ELR (cell line): ENCODE results near the gene METTL14.

Experiments used
- DNase-seq: peaks from one replicate; pipeline ENCODE4 v3.0.0-alpha.2; 2015; ENCODE audit warnings: low read depth

The METTL14 gene

GRCh38 chr4:118759481-118759880 lies 74.3 kb downstream of the METTL14 start:
- no peak for DNase-seq

GRCh38 chr4:118760092-118760491 lies 74.9 kb downstream of the METTL14 start:
- no peak for DNase-seq

GRCh38 chr4:118760493-118760892 lies 75.3 kb downstream of the METTL14 start:
- DNase-seq = no peak

GRCh38 chr4:118761397-118762016 lies 76.3 kb downstream of the METTL14 start:
- no peak for DNase-seq

GRCh38 chr4:118762155-118762554 lies 77.0 kb downstream of the METTL14 start:
- DNase-seq = no peak

GRCh38 chr4:118762730-118763477 lies 77.7 kb downstream of the METTL14 start:
- no peak for DNase-seq
